OCI-LY1 (cell line): Measurements from ENCODE around the gene TENM4.

Experiments used
- EZH2 ChIP-seq: fragments of 200-600 bp; sonication (generic), shearing (Covaris generic); IDR thresholded peaks from 2 replicates; pipeline ENCODE4 v1.8.0; 2017; ENCODE audit warnings: borderline replicate concordance, mixed run types, mild to moderate bottlenecking, antibody characterized with exemption, low read length, moderate library complexity, mixed read lengths
- TF ChIP-seq, protein P1 (sequence below): fragments of 200-600 bp; sonication (generic), shearing (Covaris generic); IDR thresholded peaks from 2 replicates; pipeline ENCODE4 v1.5.1; 2017; ENCODE audit warnings: mild to moderate bottlenecking, antibody characterized with exemption, low read length, moderate library complexity, mixed read lengths

DNA sequence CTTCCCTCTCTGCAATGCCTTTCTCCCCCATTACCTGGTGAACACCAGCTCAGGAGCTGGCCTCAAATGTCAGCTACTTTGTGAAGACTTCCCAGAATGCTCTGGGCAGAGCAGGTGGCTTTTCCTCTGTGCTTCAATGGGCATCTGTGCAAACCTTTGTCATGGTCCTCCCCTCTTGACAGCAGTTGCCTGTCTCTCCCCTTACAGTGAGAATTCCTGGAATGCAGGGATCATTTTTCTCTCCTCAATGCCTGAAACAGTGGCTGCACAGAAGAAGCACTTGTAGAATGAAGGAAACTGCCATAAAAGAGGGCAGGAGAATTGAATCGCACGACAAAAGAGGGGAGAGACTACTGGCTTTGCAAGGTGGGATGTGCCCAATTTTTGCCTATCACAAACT is 773.4 kb downstream of the TENM4 start:
- TF ChIP-seq, protein P1, sequence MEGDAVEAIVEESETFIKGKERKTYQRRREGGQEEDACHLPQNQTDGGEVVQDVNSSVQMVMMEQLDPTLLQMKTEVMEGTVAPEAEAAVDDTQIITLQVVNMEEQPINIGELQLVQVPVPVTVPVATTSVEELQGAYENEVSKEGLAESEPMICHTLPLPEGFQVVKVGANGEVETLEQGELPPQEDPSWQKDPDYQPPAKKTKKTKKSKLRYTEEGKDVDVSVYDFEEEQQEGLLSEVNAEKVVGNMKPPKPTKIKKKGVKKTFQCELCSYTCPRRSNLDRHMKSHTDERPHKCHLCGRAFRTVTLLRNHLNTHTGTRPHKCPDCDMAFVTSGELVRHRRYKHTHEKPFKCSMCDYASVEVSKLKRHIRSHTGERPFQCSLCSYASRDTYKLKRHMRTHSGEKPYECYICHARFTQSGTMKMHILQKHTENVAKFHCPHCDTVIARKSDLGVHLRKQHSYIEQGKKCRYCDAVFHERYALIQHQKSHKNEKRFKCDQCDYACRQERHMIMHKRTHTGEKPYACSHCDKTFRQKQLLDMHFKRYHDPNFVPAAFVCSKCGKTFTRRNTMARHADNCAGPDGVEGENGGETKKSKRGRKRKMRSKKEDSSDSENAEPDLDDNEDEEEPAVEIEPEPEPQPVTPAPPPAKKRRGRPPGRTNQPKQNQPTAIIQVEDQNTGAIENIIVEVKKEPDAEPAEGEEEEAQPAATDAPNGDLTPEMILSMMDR = no peak
- TF ChIP-seq EZH2 = no peak
